ENCODE data around the gene NFX1. TPM values are rescaled to one million over a fixed set of nuclear protein-coding genes. Genes with fewer than 3 reads are reported as not detected.

Gene NFX1
- polyA plus RNA-seq, 1 donor: 41.0 TPM

DNA sequence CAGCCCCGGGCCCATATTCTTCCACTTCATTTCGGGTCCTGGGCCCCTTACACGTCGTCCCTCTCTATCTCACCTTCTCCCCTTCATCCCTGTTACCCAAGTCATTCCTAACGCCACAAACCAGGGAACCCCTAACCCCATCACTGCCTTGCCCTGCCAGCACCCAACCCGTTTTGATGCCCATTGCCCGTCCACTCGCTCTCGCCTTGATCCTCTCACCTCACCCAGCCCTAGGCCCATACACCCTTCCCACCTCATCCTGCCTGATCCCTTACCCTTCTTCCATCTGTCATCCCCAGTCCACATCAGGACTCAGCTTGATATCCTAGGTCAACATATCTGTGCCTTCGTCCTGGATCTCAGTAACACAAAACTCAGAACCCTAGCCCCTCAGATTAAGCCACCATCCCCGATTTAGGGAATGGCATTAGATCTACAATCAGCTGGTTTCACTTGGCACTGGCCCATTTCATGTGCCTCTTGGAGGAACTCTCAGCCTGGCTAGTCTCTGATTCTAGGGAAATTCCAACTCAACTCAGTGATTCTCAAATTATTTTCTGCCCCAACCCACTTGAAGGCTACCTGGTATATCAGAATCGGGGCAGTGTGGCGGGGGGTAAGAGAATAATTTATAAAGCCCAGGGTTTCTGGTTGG lies 25.0 kb upstream of the NFX1 start:
- DNase-seq: no peak

DNA sequence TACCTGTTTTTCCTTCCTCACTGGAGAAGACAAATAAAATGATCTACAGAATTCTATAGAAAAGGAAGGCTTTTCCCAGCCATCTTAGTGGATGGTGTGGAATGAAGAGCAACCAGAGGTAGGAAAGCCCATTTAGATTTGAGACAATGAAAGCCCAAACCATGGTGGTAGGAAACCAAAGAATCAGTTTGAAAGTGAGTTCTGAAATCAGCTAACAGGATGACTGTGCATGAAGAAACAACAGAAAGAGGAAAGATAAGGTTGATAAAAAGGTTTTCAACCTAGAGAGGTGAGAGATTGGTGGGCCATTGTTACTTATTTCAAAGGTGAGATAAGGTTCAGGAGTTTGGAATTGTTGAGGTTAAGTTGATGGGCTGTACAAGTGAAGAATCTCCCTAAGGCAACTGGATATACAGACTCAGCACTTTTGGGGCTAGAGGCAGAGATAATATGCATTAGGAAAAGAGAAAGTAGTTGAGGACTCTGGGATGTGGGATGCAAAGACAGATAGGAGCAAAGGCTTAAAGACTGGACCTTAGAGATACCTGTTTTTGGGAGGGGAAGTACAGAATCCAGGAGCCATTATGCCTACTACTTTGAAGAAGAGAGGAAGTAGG lies 23.1 kb upstream of the NFX1 start:
- DNase-seq: no peak

DNA sequence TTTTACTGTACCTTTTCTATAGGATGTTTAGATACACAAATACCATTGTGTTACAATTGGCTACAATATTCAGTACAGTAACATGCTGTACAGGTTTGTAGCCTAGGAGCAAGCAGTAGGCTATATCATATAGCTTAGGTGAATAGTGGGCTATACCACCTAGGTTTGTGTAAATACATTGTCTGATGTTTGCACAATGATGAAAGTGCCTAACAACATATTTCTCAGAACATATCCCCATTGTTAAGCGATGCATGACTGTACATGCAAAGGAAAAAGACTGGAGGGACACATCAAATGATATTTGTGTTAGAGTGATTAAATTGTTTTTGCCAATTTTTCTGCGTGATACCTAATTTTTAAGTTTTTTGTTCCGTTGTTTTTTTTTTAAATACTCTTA lies 20.2 kb upstream of the NFX1 start:
- no peak for DNase-seq

DNA sequence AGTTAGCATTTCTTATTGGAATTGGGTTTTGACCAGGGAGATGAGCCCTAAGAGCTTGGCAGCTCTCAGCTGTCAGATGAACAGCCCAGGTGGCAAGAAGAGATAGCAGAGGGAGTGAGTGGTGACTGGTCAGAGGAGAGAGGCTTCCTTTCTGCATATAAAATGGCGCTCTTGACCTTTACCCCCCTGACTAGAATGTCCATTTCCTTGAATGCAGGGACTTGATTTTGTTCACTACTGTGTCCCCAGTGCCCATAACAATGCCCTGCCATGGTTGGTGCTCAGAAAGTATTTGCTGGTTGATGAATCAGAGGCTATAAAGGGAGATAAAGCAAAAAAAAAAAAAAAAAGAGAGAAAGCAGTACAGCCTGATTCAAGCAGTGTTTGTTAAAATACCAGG lies 18.3 kb upstream of the NFX1 start:
- no peak for DNase-seq

DNA sequence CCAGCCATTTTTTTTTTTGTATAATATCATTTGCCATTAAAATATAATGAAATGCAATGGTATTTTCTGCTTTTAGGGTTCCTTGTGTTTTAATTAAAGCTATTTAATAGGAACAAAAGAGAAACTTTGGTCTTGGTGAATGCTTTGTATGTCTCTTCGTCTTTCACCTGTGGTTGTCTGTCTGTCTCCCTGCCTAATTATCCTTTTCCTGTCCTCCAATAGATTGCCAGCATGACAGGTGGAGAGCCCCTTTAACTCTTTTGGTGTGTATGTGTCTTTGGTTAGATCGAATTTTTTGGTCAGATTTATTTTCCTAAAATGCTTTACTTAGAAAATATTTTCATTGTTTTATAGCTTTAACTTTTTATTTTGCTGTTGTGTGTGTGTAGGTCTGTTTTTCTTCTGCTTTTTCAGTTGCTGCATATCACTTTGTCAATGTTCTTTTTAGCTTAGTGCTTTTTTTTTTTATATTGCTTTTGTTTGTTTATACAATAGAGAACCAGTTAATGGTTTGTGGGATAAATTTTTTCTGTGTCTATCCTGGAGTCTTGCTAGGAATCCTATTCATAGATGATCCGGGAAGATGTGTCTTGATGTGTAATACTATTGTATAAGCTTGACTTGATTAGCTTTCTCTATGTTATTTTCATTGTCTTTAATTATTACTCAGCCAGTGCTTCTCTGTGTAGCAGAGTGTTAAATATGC lies 16.9 kb upstream of the NFX1 start:
- DNase-seq: no peak

DNA sequence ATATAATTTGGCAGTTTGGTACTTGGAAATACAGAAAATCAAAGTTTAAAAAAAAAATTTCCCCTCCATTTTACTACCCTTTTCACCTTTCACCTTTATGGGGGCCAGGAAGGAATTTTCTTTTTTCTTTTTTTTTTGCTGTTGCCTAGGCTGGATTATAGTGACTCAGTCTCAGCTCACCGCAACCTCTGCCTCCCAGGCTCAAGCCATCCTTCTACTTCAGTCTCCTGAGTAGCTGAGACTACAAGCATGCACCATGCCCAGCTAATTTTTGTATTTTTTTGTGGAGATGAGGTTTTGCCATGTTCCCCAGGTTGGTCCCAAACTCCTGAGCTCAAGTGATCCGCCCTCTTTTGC lies 16.4 kb upstream of the NFX1 start:
- DNase-seq: no peak

DNA sequence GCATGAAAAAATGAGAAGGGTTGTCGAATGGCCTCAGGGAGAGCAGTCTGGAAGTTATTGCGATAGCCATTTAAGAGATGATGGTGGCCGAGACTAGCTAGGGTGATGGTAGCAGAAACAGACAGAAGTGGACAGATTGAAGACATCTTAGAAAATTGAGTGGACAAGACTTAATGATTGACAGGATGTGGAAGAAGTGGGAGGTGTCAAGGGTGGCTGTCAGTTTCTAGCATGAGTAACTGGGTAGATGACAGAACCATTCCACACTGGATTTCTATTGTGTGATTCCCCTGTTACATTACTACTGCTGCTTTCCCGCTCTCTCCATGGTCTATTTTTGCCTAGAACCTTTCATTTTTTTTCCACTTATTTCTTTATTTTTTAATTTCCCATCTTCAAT lies 12.8 kb upstream of the NFX1 start:
- DNase-seq: no peak

DNA sequence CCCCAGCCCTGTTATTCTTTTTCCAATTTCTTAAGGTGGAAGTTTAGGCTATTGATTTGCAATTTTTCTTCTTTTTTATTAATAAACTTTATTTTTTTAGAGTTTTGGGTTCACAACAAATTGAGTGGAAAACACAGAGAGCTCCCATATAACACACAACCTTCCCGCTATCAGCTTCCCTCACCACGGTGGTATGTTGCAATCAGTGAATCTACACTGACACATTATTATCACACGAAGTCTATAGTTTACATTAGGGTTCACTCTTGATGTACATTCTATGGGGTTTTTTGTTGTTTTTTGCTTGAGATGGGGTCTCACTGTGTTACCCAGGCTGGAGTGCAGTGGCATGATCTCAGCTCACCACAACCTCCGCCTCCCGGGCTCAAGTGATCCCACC lies 4.8 kb upstream of the NFX1 start:
- no peak for DNase-seq

DNA sequence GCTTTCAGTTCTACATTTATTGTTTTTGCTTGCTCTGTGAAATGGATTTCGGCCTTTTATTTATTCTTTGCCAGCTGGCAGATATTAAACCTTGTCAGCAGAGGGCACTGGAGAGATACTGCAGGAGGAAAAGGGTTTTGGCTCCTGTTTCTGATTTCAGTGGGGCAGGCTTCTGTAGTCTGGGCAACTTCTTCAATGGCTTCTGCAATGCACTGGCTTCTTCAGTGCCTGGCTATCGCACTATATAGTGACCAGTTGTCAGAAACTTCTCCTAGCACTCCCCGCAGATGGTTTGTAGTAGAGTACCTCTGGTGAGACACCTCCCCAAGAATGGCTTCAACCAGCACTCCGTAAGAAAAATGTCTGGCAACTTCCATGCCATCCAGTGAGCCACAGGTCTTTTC lies 3.2 kb upstream of the NFX1 start:
- DNase-seq: peak; percentile 42

DNA sequence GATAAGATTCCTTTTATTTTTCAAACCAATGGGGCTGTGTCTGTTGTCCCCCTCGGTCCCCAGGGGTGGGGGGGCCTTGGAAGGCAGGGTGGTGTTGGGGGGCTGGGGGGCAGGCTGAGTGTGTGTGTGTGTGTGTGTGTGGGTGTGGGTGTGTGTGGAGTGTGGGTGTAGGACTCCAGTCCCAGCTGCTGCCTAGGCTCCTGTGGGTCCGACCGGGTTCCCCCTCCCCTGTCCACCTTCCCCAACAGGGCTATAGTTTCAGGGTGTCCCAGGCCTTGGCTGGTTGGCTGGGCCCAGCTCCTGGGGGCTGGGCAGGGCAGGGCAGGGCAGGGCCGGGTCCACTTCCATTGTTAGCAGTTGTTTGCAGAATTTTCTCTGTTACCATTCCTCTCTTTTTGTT lies 2.1 kb upstream of the NFX1 start:
- DNase-seq: no peak

DNA sequence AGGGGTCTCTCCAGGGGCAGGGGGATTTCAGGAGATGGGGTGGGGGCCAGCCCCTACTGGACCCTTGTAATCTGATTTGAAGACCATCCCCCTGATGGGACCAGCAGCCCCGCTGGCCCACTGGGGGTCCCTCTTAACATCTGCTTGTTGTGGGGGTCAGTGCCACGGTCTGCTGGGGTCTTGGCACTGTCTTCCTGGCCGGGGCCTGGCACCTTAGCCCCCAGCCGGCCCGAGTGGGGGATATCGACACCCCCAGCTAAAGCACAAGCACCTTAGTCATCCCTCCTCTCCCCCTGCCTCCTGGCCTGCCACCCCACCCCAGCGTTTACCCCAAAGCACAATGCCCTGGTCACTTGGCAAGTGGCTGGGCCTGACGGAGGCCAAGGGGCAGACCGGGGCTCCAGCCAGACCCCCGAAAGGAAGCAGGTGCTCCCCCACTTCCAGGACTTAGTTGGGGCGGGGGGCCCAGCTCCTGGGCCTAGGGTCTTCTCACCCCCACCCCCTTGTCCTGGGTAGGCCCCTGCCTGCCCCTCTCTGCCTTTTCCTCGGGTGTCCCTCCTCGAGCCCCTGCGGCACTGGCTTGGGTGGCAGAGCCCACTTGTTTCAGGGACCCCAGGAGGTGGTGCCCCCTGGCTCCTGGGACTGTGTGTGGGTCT lies 1.4 kb upstream of the NFX1 start:
- no peak for DNase-seq

DNA sequence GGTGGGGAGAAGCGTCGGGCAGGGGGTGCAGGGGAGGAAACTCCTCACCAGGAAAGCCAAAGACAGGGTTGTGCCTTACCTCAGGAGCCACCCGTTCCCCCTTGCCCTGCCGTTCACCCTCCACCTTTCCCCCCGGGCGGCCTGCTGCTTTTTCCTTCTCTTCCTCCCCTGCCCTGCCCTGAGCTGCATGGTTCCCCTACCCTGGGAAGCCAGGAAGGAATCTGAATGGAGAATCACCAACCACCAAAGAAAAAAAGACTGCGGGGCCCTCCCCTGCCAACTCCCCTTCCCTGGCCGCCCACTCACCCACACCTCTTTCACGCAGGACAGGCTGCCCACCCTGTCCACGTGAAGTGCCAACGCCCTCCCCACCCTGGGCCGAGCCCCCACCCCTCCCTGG lies 820 bp upstream of the NFX1 start:
- DNase-seq: no peak

DNA sequence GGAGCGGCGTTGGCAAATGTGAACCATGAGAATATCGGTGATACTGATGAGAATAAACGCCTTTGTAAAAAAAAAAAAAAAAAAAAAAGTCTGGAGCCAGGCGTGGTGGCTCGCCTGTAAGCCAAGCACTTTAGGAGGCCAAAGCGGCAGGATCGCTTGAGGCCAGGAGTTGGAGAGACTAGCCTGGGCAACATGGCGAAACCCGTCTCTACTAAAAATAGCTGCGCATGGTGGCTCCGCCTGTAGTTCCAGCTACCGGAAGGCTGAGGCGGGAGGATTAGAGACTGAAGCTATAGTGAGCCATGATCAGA lies 425 bp upstream of the NFX1 start:
- DNase-seq: no peak

DNA sequence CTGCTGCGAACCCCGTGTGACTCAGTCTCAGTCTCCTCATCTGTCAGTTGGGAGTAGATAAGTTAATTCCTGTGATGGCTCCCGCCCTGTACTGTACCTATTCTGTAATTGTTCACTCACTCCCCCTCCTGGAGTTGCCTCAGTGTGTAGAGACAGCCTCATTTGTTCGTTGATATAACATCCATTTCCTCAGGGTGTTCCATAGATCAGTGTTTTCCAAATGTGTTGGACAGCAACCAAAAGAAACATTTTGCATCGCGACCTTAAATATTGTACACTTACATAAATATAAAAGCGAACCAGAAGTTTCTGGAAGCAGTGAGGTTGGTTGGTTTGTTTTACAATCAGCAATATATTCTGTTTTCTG lies 698 bp downstream of the NFX1 start:
- no peak for DNase-seq

DNA sequence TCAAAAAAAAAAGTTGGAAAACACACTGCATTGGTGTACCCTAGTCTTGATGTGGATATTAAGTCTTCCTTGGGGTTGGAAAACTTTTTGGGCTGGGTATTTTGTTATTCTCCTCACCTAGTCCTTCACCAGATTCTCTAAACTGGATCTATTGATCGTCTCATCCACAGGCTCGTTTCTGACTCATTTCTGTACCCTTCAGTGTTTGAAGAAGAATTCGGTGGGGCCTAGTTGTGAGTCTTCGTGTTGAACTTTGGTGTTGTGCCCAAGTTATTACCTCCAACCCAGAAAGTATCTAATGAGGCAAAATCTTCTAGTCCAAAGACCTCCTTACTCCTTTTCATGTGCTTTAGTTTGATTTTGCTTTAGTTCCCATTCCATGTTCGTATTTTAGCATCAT lies 1.6 kb downstream of the NFX1 start:
- DNase-seq: no peak

DNA sequence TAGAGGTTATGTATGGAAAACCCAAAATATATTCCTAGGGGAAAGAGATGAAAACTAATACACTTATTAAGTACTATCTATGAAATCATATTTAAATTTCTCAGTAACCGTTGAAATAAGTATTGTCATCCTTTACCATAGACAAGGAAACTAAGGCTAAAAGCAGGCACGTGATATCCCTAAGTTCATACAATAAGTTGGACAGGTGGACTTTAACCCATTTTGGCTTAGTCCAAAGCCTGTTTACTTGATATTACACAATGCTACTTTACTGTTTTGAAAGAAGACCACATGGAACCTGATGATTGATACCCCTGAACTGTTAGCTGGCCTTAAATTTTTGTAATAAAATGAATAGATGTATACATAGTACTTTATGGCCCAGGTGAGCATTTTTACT lies 3.5 kb downstream of the NFX1 start:
- DNase-seq: no peak

DNA sequence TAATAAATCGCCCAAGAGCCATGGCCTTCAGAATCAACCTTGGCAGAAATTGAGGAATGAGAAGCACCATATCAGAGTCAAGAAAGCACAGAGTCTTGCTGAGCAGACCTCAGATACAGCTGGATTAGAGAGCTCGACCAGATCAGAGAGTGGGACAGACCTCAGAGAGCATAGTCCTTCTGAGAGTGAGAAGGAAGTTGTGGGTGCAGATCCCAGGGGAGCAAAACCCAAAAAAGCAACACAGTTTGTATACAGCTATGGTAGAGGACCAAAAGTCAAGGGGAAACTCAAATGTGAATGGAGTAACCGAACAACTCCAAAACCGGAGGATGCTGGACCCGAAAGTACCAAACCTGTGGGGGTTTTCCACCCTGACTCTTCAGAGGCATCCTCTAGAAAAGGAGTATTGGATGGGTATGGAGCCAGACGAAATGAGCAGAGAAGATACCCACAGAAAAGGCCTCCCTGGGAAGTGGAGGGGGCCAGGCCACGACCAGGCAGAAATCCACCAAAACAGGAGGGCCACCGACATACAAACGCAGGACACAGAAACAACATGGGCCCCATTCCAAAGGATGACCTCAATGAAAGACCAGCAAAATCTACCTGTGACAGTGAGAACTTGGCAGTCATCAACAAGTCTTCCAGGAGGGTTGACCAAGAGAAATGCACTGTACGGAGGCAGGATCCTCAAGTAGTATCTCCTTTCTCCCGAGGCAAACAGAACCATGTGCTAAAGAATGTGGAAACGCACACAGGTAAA lies 4.5 kb downstream of the NFX1 start:
- no peak for DNase-seq

DNA sequence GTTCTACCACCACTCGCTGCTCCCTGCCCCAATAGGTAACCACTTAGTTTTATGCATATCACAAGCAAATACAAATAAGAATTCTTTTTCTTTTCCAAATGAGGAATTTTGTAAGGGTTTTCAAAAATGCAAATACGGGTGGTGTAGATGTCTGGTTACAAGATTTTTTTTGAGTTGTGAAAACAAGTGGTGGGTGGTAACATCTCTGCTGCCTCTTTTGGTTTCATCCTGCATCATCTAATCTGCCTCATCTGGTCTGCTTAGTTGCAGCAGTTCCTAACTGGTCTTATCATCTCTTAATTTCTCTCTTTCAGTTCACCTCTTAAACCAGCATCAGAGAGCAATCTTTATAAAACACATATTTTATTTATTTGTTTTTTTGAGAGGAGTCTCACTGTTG lies 5.3 kb downstream of the NFX1 start:
- DNase-seq: no peak

DNA sequence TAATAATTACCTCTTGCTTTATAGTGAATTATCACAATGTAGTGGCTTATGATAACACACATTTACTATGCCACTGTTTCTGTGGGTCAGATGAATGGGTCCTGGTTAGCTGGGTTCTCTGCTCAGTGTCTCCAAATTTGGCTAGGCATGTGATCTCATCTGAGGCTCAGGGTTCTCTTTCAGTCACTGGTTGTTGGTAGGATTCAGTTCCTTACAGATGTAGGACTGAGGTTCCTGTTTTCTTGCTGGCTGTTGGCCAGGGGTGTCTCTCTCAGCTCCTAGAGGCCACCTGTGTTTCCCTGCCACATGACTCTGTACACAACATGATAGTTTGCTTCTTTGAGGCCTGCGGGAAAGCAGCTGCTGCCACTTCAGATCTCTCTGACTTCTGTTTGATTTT lies 7.1 kb downstream of the NFX1 start:
- no peak for DNase-seq

DNA sequence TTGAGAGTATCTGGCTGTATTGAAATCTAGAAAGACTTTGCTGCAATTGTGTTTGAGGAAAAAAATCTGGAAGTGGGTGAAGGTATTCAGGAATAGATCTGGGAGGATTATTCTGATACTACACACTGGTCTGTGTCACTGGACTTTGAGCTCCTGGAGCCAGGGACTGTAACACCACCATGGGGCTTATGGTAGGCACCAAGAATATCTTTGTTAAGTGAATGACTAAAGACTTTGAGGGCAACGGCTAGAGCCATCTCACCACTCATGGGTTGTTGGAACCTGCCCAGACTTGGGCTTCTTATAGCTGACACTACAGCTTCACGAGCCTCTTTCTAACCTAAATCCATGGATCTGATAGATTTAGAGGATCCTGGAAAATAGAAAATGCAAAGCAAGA lies 10.2 kb downstream of the NFX1 start:
- no peak for DNase-seq

DNA sequence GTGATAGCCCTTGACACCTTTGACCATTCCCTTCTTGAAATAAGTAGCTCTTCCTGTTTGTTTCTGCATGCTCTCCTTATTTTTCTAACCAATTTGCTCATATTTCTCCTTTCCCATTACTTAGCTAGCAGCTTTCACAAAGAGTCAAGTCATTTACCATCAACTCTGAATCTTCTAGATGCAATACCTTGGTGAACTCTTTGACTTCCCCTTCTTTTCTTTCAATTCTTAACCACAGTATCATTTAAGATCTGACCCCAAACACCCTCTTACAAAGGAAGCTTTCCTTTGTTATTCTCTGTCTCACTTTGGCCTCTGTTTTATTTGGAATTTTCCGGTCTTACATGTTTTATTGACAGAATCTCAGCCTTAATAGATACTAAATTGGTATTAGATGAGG lies 14.0 kb downstream of the NFX1 start:
- DNase-seq: no peak

DNA sequence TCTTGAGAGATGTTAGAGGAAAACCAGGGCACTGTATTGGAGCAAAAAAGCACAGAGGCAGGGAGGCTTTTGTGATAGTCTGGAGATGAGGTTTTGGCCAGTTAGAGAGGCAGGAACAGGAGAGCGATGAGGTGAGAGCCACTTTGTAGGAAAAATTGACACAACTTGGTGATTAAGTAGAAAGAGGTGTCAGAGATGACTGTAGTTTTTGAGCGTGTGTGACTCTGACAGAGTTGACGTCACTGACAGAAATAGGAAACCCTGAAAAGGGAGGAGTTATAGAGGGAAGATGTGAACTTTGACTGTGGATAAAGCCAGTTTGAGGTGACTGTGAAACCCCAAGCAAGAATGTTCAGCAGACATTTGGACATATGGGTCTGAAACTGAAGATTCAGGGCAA lies 15.7 kb downstream of the NFX1 start:
- no peak for DNase-seq

DNA sequence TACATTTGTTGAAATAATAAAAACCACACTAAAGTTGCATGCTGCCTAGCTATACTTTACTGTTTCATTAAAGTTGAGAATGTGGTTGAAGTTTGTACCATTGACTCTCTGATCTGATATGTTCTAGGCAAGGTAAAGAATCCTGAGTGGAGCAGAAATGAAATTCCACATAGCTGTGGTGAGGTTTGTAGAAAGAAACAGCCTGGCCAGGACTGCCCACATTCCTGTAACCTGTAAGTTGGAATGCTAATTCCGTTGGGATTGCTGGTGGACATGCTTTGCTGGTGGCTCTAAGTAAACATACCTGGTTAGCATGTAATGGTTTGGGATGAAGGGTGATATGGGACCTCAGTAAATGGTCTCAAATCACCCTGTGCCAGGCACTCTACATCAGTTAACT lies 16.8 kb downstream of the NFX1 start:
- no peak for DNase-seq

All from left kidney (tissue), 2 donors.